HG03103 (cell line): ENCODE measurements around the gene C5.
"Not testable (repeated sequence)": the region's sequence is repeated elsewhere in the genome, so short reads cannot be mapped to it uniquely, and the experiment has no call there.

Source experiments
- ATAC-seq: cut with Tn5 transposase; IDR thresholded peaks from one replicate; pipeline ENCODE4 v1.9.1; 2021; ENCODE audit warnings: low read depth; ENCODE audit not compliant: unreplicated experiment

C5 gene

GRCh38 chr9:120983259-120983837, 66.7 kb downstream of the C5 start:
- ATAC-seq: peak; percentile 63

GRCh38 chr9:120982836-120983235, 67.2 kb downstream of the C5 start:
- no peak for ATAC-seq

GRCh38 chr9:120980951-120981350, 69.1 kb downstream of the C5 start:
- ATAC-seq: no peak

- ATAC-seq: no peak
Observed at GRCh38 chr9:120979797-120980196, 70.3 kb downstream of the C5 start.

GRCh38 chr9:120978987-120979386, 71.1 kb downstream of the C5 start:
- no peak for ATAC-seq

- ATAC-seq: no peak
Observed at GRCh38 chr9:120977321-120977720, 72.8 kb downstream of the C5 start.

- no peak for ATAC-seq
Observed at GRCh38 chr9:120974921-120975320, 75.2 kb downstream of the C5 start.

- ATAC-seq: no peak
Observed at GRCh38 chr9:120974181-120974580, 75.9 kb downstream of the C5 start.

- ATAC-seq: no peak
Observed at GRCh38 chr9:120971938-120972337, 78.1 kb downstream of the C5 start.

- ATAC-seq: not testable (repeated sequence)
Observed at GRCh38 chr9:120971471-120971870, 78.6 kb downstream of the C5 start.

GRCh38 chr9:120970244-120970643, 79.8 kb downstream of the C5 start:
- no peak for ATAC-seq

GRCh38 chr9:120966013-120966369, 84.1 kb downstream of the C5 start:
- no peak for ATAC-seq

GRCh38 chr9:120965344-120966012, 84.6 kb downstream of the C5 start:
- ATAC-seq: no peak

GRCh38 chr9:120961936-120962335, 88.1 kb downstream of the C5 start:
- no peak for ATAC-seq

- ATAC-seq: no peak
Observed at GRCh38 chr9:120960001-120960400, 90.1 kb downstream of the C5 start.

GRCh38 chr9:120956862-120957261, 93.2 kb downstream of the C5 start:
- no peak for ATAC-seq

- no peak for ATAC-seq
Observed at GRCh38 chr9:120951960-120952618, 98.0 kb downstream of the C5 start.

- no peak for ATAC-seq
Observed at GRCh38 chr9:120950421-120951388, 99.4 kb downstream of the C5 start.

- no peak for ATAC-seq
Observed at GRCh38 chr9:120949290-120949689, 100.8 kb downstream of the C5 start.

- ATAC-seq: no peak
Observed at GRCh38 chr9:120948824-120949223, 101.3 kb downstream of the C5 start.

- no peak for ATAC-seq
Observed at GRCh38 chr9:120947222-120947621, 102.9 kb downstream of the C5 start.
